Endothelial cell of umbilical vein (primary cell): ENCODE data around the gene UBB. TPM values are rescaled to one million over a fixed set of nuclear protein-coding genes. Genes with fewer than 3 reads are reported as not detected.
A peak's percentile ranks its signal among the peaks of the same experiment; 100 is the strongest.

Experiments used
- BruUV-seq: library from RNA; stranded (reverse); fragments of 400-500 nt; replicated peaks from 2 replicates; lab custom pipeline; 2021; lab: Mats Ljungman, UMichigan
- CTCF ChIA-PET: fragments of 300-600, 350-600 bp; sonication (Branson Sonifier 250); formaldehyde crosslinking; loops from one replicate; lab custom pipeline; 2021; ENCODE audit warnings: antibody characterized with exemption, inconsistent platforms; lab: Charles Lee
- POLR2A ChIA-PET: fragments of 300-600, 350-600 bp; sonication (Branson Sonifier 250); formaldehyde crosslinking; loops from one replicate; lab custom pipeline; 2021; ENCODE audit warnings: antibody characterized with exemption, inconsistent platforms; lab: Charles Lee
- DNase-seq: peaks from one replicate; pipeline ENCODE4 v3.0.0-alpha.2; 2011; ENCODE audit warnings: low read depth, low spot score
- FAIRE-seq: peaks from 2 replicates; lab custom pipeline; 2011; peaks lifted over from hg19 to GRCh38; lab: Jason Lieb, UNC
- H2AFZ ChIP-seq: 2 replicates; pipeline ENCODE4 v1.6.0; 2012; ENCODE audit warnings: low read depth, low read length, control low read depth, inconsistent platforms
- H3K27ac ChIP-seq: 2 replicates; pipeline ENCODE4 v1.5.1; 2011; ENCODE audit warnings: low read depth, mild to moderate bottlenecking, control low read depth, low read length, moderate library complexity; ENCODE audit not compliant: insufficient read depth
- H3K27me3 ChIP-seq, 2 experiments: 2 replicates each; pipeline versions ENCODE4 v1.6.0 to v1.6.1; 2011; ENCODE audit warnings: low read length in 2 of 2, mixed read lengths in 1 of 2; ENCODE audit not compliant: control insufficient read depth in 2 of 2, insufficient read depth in 2 of 2
- H3K36me3 ChIP-seq, 2 experiments: 2 replicates in 1 of 2; 3 replicates in 1 of 2; pipeline ENCODE4 v1.5.1; 2011; ENCODE audit warnings: low read length in 2 of 2, mild to moderate bottlenecking in 1 of 2, moderate library complexity in 1 of 2; ENCODE audit not compliant: control insufficient read depth in 2 of 2, insufficient read depth in 2 of 2; ENCODE audit errors: extremely low read depth in 1 of 2
- H3K4me1 ChIP-seq: 3 replicates; pipeline ENCODE4 v1.5.1; 2011; ENCODE audit warnings: mild to moderate bottlenecking, low read length; ENCODE audit not compliant: control insufficient read depth, insufficient read depth; ENCODE audit errors: extremely low read depth
- H3K4me2 ChIP-seq: 2 replicates; pipeline ENCODE4 v1.6.1; 2011; ENCODE audit warnings: low read length, control low read depth, mixed read lengths; ENCODE audit not compliant: insufficient read depth
- H3K4me3 ChIP-seq, 3 experiments: fragments of 200-600 bp in 1 of 3; sonication (generic), shearing (Covaris generic) in 1 of 3; replicated peaks in 1 of 3; 2 replicates each; pipeline ENCODE4 v1.5.1; 2011 to 2016; ENCODE audit warnings: control low read depth in 3 of 3, low read length in 3 of 3, mild to moderate bottlenecking in 2 of 3, inconsistent platforms in 1 of 3, low read depth in 1 of 3, moderate library complexity in 1 of 3; ENCODE audit not compliant: insufficient read depth in 1 of 3
- H3K79me2 ChIP-seq: 2 replicates; pipeline ENCODE4 v1.6.0; 2012; ENCODE audit warnings: low read length, inconsistent platforms; ENCODE audit not compliant: control insufficient read depth, insufficient read depth
- H3K9ac ChIP-seq: replicated peaks from 2 replicates; pipeline ENCODE3; 2011; ENCODE audit warnings: low read length, control low read depth; ENCODE audit not compliant: insufficient read depth; ENCODE audit errors: extremely low read depth
- H3K9me1 ChIP-seq: replicated peaks from 3 replicates; pipeline ENCODE4 v1.6.0; 2011; ENCODE audit warnings: mild to moderate bottlenecking, low read length; ENCODE audit not compliant: control insufficient read depth, insufficient read depth; ENCODE audit errors: extremely low read depth
- H3K9me3 ChIP-seq: replicated peaks from 2 replicates; pipeline ENCODE4 v1.5.1; 2012; ENCODE audit warnings: low read length, inconsistent platforms; ENCODE audit not compliant: control insufficient read depth, insufficient read depth
- H4K20me1 ChIP-seq: replicated peaks from 2 replicates; pipeline ENCODE3; 2011; ENCODE audit warnings: mild to moderate bottlenecking, low read length; ENCODE audit not compliant: control insufficient read depth, insufficient read depth; ENCODE audit errors: extremely low read depth
- EZH2 ChIP-seq: IDR thresholded peaks from 2 replicates; pipeline ENCODE4 v1.6.1; 2012; ENCODE audit warnings: borderline replicate concordance, low read depth, mild to moderate bottlenecking, moderate library complexity, low read length, inconsistent platforms; ENCODE audit not compliant: severe bottlenecking
- FOS ChIP-seq: IDR thresholded peaks from 2 replicates; pipeline ENCODE4 v1.6.1; 2011; ENCODE audit warnings: mild to moderate bottlenecking, low read length, moderate library complexity, borderline replicate concordance; ENCODE audit not compliant: insufficient read depth
- GATA2 ChIP-seq: IDR thresholded peaks from 2 replicates; pipeline ENCODE4 v1.7.0; 2011; ENCODE audit warnings: low read depth, mild to moderate bottlenecking, moderate library complexity, mixed read lengths, low read length; ENCODE audit not compliant: insufficient read length, insufficient read depth
- JUN ChIP-seq: IDR thresholded peaks from 2 replicates; pipeline ENCODE4 v1.6.1; 2011; ENCODE audit warnings: borderline replicate concordance, low read depth; ENCODE audit not compliant: insufficient read length, insufficient read depth
- MYC ChIP-seq: IDR thresholded peaks from one replicate; pipeline ENCODE4 v1.6.1; 2011; ENCODE audit warnings: mild to moderate bottlenecking, low read depth, low read length
- POLR2A ChIP-seq: IDR thresholded peaks from 2 replicates; pipeline ENCODE4 v1.6.1; 2012; ENCODE audit warnings: low read depth, mild to moderate bottlenecking, control low read depth, low read length
- POLR2AphosphoS5 ChIP-seq: IDR thresholded peaks from 2 replicates; pipeline ENCODE4 v1.6.1; 2012; ENCODE audit warnings: low read depth, mild to moderate bottlenecking, control low read depth, low read length, moderate library complexity; ENCODE audit not compliant: insufficient read depth
- dilution Hi-C: fragments of 300-500 bp; cut with MboI; formaldehyde crosslinking; loops from one replicate; pipeline ENCODE4 v1.15.0; 2019; ENCODE audit warnings: low sequenced_read_pairs; ENCODE audit not compliant: extremely low pct_ligation_motif_present
- intact Hi-C: fragments of 100-400 bp; cut with micrococcal nuclease; formaldehyde crosslinking; loops from one replicate; pipeline ENCODE4 v1.10.0; 2022
- polyA plus RNA-seq, 4 experiments: library from polyadenylated mRNA; depleted of rRNA in 3 of 4; stranded (reverse) in 3 of 4; unstranded in 1 of 4; fragments of >200 nt; gene quantifications; 2 replicates each; pipeline versions ENCODE4 v1.2.1 to v1.2.3, GENCODE V29; 2011 to 2012; ENCODE audit warnings: missing spikeins in 1 of 4
- total RNA-seq: library from RNA; stranded (reverse); gene quantifications from 2 replicates; pipeline ENCODE4 v1.2.3, GENCODE V29; 2021
- TF ChIP-seq, protein P1 (sequence below): IDR thresholded peaks from 2 replicates; pipeline ENCODE4 v1.6.1; 2011; ENCODE audit not compliant: insufficient read depth, insufficient read length
- TF ChIP-seq, protein P2 (sequence below), 2 donors: IDR thresholded peaks; 1 replicate in 1 of 2; 2 replicates in 1 of 2; pipeline ENCODE4 v1.5.1; 2011; ENCODE audit warnings: low read length in 2 of 2, mild to moderate bottlenecking in 2 of 2, moderate library complexity in 2 of 2, control low read depth in 1 of 2, inconsistent platforms in 1 of 2, low read depth in 1 of 2; ENCODE audit not compliant: insufficient read depth in 1 of 2; ENCODE audit errors: extremely low read depth in 1 of 2

The UBB gene
- total and polyA plus RNA-seq, 2 donors (not counting 3 experiments of a cell fraction or from before 2014, with no cell fraction given): 1,294 to 1,683 TPM

DNA sequence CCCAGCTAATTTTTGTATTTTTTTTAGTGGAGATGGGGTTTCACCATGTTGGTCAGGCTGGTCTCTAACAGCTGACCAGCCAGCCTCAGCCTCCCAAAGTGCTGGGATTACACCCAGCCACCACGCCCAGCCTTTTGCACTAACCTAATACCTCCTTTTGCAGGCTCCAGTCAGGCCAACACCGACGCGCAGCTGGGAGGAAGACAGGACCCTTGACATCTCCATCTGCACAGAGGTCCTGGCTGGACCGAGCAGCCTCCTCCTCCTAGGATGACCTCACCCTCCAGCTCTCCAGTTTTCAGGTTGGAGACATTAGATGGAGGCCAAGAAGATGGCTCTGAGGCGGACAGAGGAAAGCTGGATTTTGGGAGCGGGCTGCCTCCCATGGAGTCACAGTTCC lies 36.5 kb downstream of the UBB start:
- H3K4me1 ChIP-seq: peaks cover 23% of the 10 kb centered on the region
- H2AFZ ChIP-seq: no peak overlapping the region
- H3K36me3 ChIP-seq: no peaks in the 10 kb centered on the region
- no TSS peak for BruUV-seq
- no peak for DNase-seq
- TF ChIP-seq FOS: no peak
- no peak for TF ChIP-seq JUN
- no peak for TF ChIP-seq MYC
- TF ChIP-seq EZH2: no peak
- TF ChIP-seq, protein P1, sequence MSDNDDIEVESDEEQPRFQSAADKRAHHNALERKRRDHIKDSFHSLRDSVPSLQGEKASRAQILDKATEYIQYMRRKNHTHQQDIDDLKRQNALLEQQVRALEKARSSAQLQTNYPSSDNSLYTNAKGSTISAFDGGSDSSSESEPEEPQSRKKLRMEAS: no peak
- TF ChIP-seq POLR2A: no peak
- no peaks in the 10 kb centered on the region for H3K79me2 ChIP-seq
- no peaks in the 10 kb centered on the region for H3K9me3 ChIP-seq
- no peak for FAIRE-seq
- no peak overlapping the region for H3K9ac ChIP-seq
- H3K4me3 ChIP-seq: no peak overlapping the region
- H4K20me1 ChIP-seq: no peaks in the 10 kb centered on the region
- no peaks in the 10 kb centered on the region for H3K9me1 ChIP-seq
- CTCF ChIA-PET: no interaction called here
- no peaks in the 10 kb centered on the region for H3K27me3 ChIP-seq
- intact Hi-C loops: loop anchor here (10.0 kb wide), 1 partner anchor 53 kb away; no protein-coding TSS in a partner anchor
- POLR2A ChIA-PET: interaction anchor here (1.0 kb wide), 1 partner anchor 21 kb away, joined by 4 read pairs; no protein-coding TSS in a partner anchor
- no peak overlapping the region for H3K4me2 ChIP-seq
- dilution Hi-C loops: no loop called here
- H3K27ac ChIP-seq: no peak overlapping the region

DNA sequence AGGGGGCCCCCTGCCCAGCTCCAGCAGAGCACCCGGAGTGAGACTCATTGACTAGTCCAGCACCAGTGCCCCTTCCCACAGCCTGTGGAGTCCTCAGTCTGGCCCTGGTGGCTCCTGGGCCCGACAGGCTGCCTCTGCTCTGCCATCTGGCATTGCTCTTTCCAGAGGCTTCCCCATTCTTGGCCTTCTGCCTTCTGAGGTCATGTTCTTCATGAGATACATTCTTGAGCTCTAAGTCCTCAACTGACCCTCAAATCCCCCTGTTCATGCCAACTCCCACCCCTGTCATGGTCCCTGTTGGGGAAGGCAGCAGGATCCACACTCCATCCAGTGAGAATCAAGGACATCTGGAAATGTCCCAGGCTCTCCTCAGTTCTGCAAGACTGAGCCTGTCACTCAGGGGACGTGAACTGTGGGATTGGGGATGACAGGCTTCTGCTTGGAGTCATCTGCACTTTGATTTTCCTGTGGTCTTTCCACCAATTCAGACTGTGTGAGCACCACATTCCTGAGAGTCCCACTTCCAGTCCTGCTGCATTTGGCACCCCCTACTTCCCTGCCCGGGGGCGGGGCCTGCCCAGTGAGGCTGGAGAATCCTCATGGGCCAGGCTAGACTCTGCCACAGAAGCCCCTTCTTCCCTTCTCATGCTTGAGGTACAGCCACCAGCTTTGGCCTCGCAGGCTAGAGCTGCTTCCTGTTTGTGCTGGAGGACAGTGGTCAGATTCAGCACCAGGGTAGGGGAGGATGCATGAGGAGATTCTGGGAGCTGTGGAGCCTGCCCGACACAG lies 37.2 kb downstream of the UBB start:
- Histone ChIP-seq H4K20me1 (no peaks in the 10 kb centered on the region), H3K9ac (no peak overlapping the region), H3K4me1 (peaks cover 23% of the 10 kb centered on the region), H3K4me3 (no peak overlapping the region), H3K9me1 (no peaks in the 10 kb centered on the region), H3K27me3 (no peaks in the 10 kb centered on the region), H3K36me3 (no peaks in the 10 kb centered on the region), H3K9me3 (no peaks in the 10 kb centered on the region), H2AFZ (peak overlapping the region; percentile 47), H3K79me2 (no peaks in the 10 kb centered on the region), H3K27ac (no peak overlapping the region), H3K4me2 (no peak overlapping the region)
- CTCF ChIA-PET: interaction anchor here (1.1 to 2.1 kb wide), 3 partner anchors 10 to 103 kb away, joined by 3 to 8 read pairs (median 5); no protein-coding TSS in a partner anchor
- FAIRE-seq: no peak
- dilution Hi-C loops (no loop called here), intact Hi-C loops (loop anchor here (10.0 kb wide), 1 partner anchor 53 kb away; no protein-coding TSS in a partner anchor)
- DNase-seq: no peak
- no peak for TF ChIP-seq JUN
- TF ChIP-seq EZH2: no peak
- no peak for TF ChIP-seq FOS
- no peak for TF ChIP-seq GATA2
- TF ChIP-seq, protein P2, sequence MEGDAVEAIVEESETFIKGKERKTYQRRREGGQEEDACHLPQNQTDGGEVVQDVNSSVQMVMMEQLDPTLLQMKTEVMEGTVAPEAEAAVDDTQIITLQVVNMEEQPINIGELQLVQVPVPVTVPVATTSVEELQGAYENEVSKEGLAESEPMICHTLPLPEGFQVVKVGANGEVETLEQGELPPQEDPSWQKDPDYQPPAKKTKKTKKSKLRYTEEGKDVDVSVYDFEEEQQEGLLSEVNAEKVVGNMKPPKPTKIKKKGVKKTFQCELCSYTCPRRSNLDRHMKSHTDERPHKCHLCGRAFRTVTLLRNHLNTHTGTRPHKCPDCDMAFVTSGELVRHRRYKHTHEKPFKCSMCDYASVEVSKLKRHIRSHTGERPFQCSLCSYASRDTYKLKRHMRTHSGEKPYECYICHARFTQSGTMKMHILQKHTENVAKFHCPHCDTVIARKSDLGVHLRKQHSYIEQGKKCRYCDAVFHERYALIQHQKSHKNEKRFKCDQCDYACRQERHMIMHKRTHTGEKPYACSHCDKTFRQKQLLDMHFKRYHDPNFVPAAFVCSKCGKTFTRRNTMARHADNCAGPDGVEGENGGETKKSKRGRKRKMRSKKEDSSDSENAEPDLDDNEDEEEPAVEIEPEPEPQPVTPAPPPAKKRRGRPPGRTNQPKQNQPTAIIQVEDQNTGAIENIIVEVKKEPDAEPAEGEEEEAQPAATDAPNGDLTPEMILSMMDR (IDR thresholded peaks at IDR 0.05; ENCODE audit: extremely low read depth in 1 of 2, insufficient read depth in 1 of 2, low read depth in 1 of 2, low read length in 2 of 2): no peak
- TF ChIP-seq POLR2A: no peak
- no peak for TF ChIP-seq MYC
- no peak for TF ChIP-seq POLR2AphosphoS5
- TF ChIP-seq, protein P1: no peak
- POLR2A ChIA-PET: interaction anchor here (1.0 kb wide), 1 partner anchor 21 kb away, joined by 4 read pairs; no protein-coding TSS in a partner anchor
- no TSS peak for BruUV-seq
